Endothelial cell of umbilical vein (primary cell): ENCODE data around the gene RGR. TPM values are rescaled to one million over a fixed set of nuclear protein-coding genes. Genes with fewer than 3 reads are reported as not detected.

Experiments used
- BruUV-seq: library from RNA; stranded (reverse); fragments of 400-500 nt; replicated peaks from 2 replicates; lab custom pipeline; 2021; lab: Mats Ljungman, UMichigan
- CTCF ChIA-PET: fragments of 300-600, 350-600 bp; sonication (Branson Sonifier 250); formaldehyde crosslinking; loops from one replicate; lab custom pipeline; 2021; ENCODE audit warnings: antibody characterized with exemption, inconsistent platforms; lab: Charles Lee
- POLR2A ChIA-PET: fragments of 300-600, 350-600 bp; sonication (Branson Sonifier 250); formaldehyde crosslinking; loops from one replicate; lab custom pipeline; 2021; ENCODE audit warnings: antibody characterized with exemption, inconsistent platforms; lab: Charles Lee
- DNase-seq: peaks from one replicate; pipeline ENCODE4 v3.0.0-alpha.2; 2011; ENCODE audit warnings: low read depth, low spot score
- FAIRE-seq: peaks from 2 replicates; lab custom pipeline; 2011; peaks lifted over from hg19 to GRCh38; lab: Jason Lieb, UNC
- H2AFZ ChIP-seq: 2 replicates; pipeline ENCODE4 v1.6.0; 2012; ENCODE audit warnings: low read depth, low read length, control low read depth, inconsistent platforms
- H3K27ac ChIP-seq: 2 replicates; pipeline ENCODE4 v1.5.1; 2011; ENCODE audit warnings: low read depth, mild to moderate bottlenecking, control low read depth, low read length, moderate library complexity; ENCODE audit not compliant: insufficient read depth
- H3K27me3 ChIP-seq, 2 experiments: 2 replicates each; pipeline versions ENCODE4 v1.6.0 to v1.6.1; 2011; ENCODE audit warnings: low read length in 2 of 2, mixed read lengths in 1 of 2; ENCODE audit not compliant: control insufficient read depth in 2 of 2, insufficient read depth in 2 of 2
- H3K36me3 ChIP-seq, 2 experiments: 2 replicates in 1 of 2; 3 replicates in 1 of 2; pipeline ENCODE4 v1.5.1; 2011; ENCODE audit warnings: low read length in 2 of 2, mild to moderate bottlenecking in 1 of 2, moderate library complexity in 1 of 2; ENCODE audit not compliant: control insufficient read depth in 2 of 2, insufficient read depth in 2 of 2; ENCODE audit errors: extremely low read depth in 1 of 2
- H3K4me1 ChIP-seq: 3 replicates; pipeline ENCODE4 v1.5.1; 2011; ENCODE audit warnings: mild to moderate bottlenecking, low read length; ENCODE audit not compliant: control insufficient read depth, insufficient read depth; ENCODE audit errors: extremely low read depth
- H3K4me2 ChIP-seq: 2 replicates; pipeline ENCODE4 v1.6.1; 2011; ENCODE audit warnings: low read length, control low read depth, mixed read lengths; ENCODE audit not compliant: insufficient read depth
- H3K4me3 ChIP-seq, 3 experiments: fragments of 200-600 bp in 1 of 3; sonication (generic), shearing (Covaris generic) in 1 of 3; replicated peaks in 1 of 3; 2 replicates each; pipeline ENCODE4 v1.5.1; 2011 to 2016; ENCODE audit warnings: control low read depth in 3 of 3, low read length in 3 of 3, mild to moderate bottlenecking in 2 of 3, inconsistent platforms in 1 of 3, low read depth in 1 of 3, moderate library complexity in 1 of 3; ENCODE audit not compliant: insufficient read depth in 1 of 3
- H3K79me2 ChIP-seq: 2 replicates; pipeline ENCODE4 v1.6.0; 2012; ENCODE audit warnings: low read length, inconsistent platforms; ENCODE audit not compliant: control insufficient read depth, insufficient read depth
- H3K9ac ChIP-seq: replicated peaks from 2 replicates; pipeline ENCODE3; 2011; ENCODE audit warnings: low read length, control low read depth; ENCODE audit not compliant: insufficient read depth; ENCODE audit errors: extremely low read depth
- H3K9me1 ChIP-seq: replicated peaks from 3 replicates; pipeline ENCODE4 v1.6.0; 2011; ENCODE audit warnings: mild to moderate bottlenecking, low read length; ENCODE audit not compliant: control insufficient read depth, insufficient read depth; ENCODE audit errors: extremely low read depth
- H3K9me3 ChIP-seq: replicated peaks from 2 replicates; pipeline ENCODE4 v1.5.1; 2012; ENCODE audit warnings: low read length, inconsistent platforms; ENCODE audit not compliant: control insufficient read depth, insufficient read depth
- H4K20me1 ChIP-seq: replicated peaks from 2 replicates; pipeline ENCODE3; 2011; ENCODE audit warnings: mild to moderate bottlenecking, low read length; ENCODE audit not compliant: control insufficient read depth, insufficient read depth; ENCODE audit errors: extremely low read depth
- EZH2 ChIP-seq: IDR thresholded peaks from 2 replicates; pipeline ENCODE4 v1.6.1; 2012; ENCODE audit warnings: borderline replicate concordance, low read depth, mild to moderate bottlenecking, moderate library complexity, low read length, inconsistent platforms; ENCODE audit not compliant: severe bottlenecking
- FOS ChIP-seq: IDR thresholded peaks from 2 replicates; pipeline ENCODE4 v1.6.1; 2011; ENCODE audit warnings: mild to moderate bottlenecking, low read length, moderate library complexity, borderline replicate concordance; ENCODE audit not compliant: insufficient read depth
- JUN ChIP-seq: IDR thresholded peaks from 2 replicates; pipeline ENCODE4 v1.6.1; 2011; ENCODE audit warnings: borderline replicate concordance, low read depth; ENCODE audit not compliant: insufficient read length, insufficient read depth
- MYC ChIP-seq: IDR thresholded peaks from one replicate; pipeline ENCODE4 v1.6.1; 2011; ENCODE audit warnings: mild to moderate bottlenecking, low read depth, low read length
- POLR2A ChIP-seq: IDR thresholded peaks from 2 replicates; pipeline ENCODE4 v1.6.1; 2012; ENCODE audit warnings: low read depth, mild to moderate bottlenecking, control low read depth, low read length
- POLR2AphosphoS5 ChIP-seq: IDR thresholded peaks from 2 replicates; pipeline ENCODE4 v1.6.1; 2012; ENCODE audit warnings: low read depth, mild to moderate bottlenecking, control low read depth, low read length, moderate library complexity; ENCODE audit not compliant: insufficient read depth
- dilution Hi-C: fragments of 300-500 bp; cut with MboI; formaldehyde crosslinking; loops from one replicate; pipeline ENCODE4 v1.15.0; 2019; ENCODE audit warnings: low sequenced_read_pairs; ENCODE audit not compliant: extremely low pct_ligation_motif_present
- intact Hi-C: fragments of 100-400 bp; cut with micrococcal nuclease; formaldehyde crosslinking; loops from one replicate; pipeline ENCODE4 v1.10.0; 2022
- polyA plus RNA-seq, 4 experiments: library from polyadenylated mRNA; depleted of rRNA in 3 of 4; stranded (reverse) in 3 of 4; unstranded in 1 of 4; fragments of >200 nt; gene quantifications; 2 replicates each; pipeline versions ENCODE4 v1.2.1 to v1.2.3, GENCODE V29; 2011 to 2012; ENCODE audit warnings: missing spikeins in 1 of 4
- total RNA-seq: library from RNA; stranded (reverse); gene quantifications from 2 replicates; pipeline ENCODE4 v1.2.3, GENCODE V29; 2021

RGR gene
- total and polyA plus RNA-seq, 2 donors (not counting 3 experiments of a cell fraction or from before 2014, with no cell fraction given): not detected

- Histone ChIP-seq H3K9me3 (no peaks in the 10 kb centered on the region), H3K4me3 (no peak overlapping the region), H2AFZ (no peak overlapping the region), H3K9ac (no peak overlapping the region), H3K27ac (no peak overlapping the region), H3K36me3 (no peaks in the 10 kb centered on the region), H3K4me1 (peaks cover 14% of the 10 kb centered on the region), H3K79me2 (no peaks in the 10 kb centered on the region), H3K9me1 (no peaks in the 10 kb centered on the region), H3K27me3 (peaks cover 8 to 19% of the 10 kb centered on the region in 2 experiments), H4K20me1 (no peaks in the 10 kb centered on the region), H3K4me2 (no peak overlapping the region)
- dilution Hi-C loops (no loop called here), intact Hi-C loops (no loop called here)
- no peak for TF ChIP-seq MYC
- no peak for TF ChIP-seq JUN
- no peak for TF ChIP-seq POLR2AphosphoS5
- TF ChIP-seq FOS: no peak
- FAIRE-seq: no peak
- BruUV-seq: no TSS peak
- DNase-seq: no peak
- CTCF ChIA-PET: interaction anchor here (1.3 to 1.9 kb wide), 2 partner anchors 25 to 248 kb away, joined by 3 to 12 read pairs; no protein-coding TSS in a partner anchor
- POLR2A ChIA-PET: no interaction called here
These were observed 47.6 kb downstream of the RGR start for GRCh38 chr10:84292502-84292901.

- H3K4me1 ChIP-seq: peaks cover 14% of the 10 kb centered on the region
- ChIA-PET POLR2A (no interaction called here), CTCF (interaction anchor here (1.2 to 1.9 kb wide), 3 partner anchors 26 to 247 kb away, joined by 3 to 12 read pairs (median 3); no protein-coding TSS in a partner anchor)
- TF ChIP-seq POLR2AphosphoS5 (no peak), MYC (no peak), EZH2 (no peak), POLR2A (no peak), JUN (no peak), FOS (no peak)
- H3K9me3 ChIP-seq: no peaks in the 10 kb centered on the region
- DNase-seq (no peak), FAIRE-seq (no peak)
- no peak overlapping the region for H3K9ac ChIP-seq
- H4K20me1 ChIP-seq: no peaks in the 10 kb centered on the region
- H3K36me3 ChIP-seq: no peaks in the 10 kb centered on the region
- dilution Hi-C loops: no loop called here
- intact Hi-C loops: no loop called here
- no peak overlapping the region for H3K4me3 ChIP-seq
- no TSS peak for BruUV-seq
- H3K4me2 ChIP-seq: no peak overlapping the region
- H3K9me1 ChIP-seq: no peaks in the 10 kb centered on the region
- H3K27ac ChIP-seq: no peak overlapping the region
- no peaks in the 10 kb centered on the region for H3K79me2 ChIP-seq
- H2AFZ ChIP-seq: no peak overlapping the region
- H3K27me3 ChIP-seq: peaks cover 7 to 15% of the 10 kb centered on the region in 2 experiments
These were observed 48.3 kb downstream of the RGR start for GRCh38 chr10:84293171-84293570.
